ENCODE measurements around the gene HDGFL2. TPM values are rescaled to one million over a fixed set of nuclear protein-coding genes. Genes with fewer than 3 reads are reported as not detected.

HDGFL2 gene
- total and polyA plus RNA-seq, 2 of the 8 experiments (the other 6 are each of a cell fraction or from before 2014, with no cell fraction given) = 31.1 to 106 TPM

- CTCF ChIA-PET (ENCODE audit: partially characterized antibody) = interaction anchor here (0.9 to 1.3 kb wide), 2 partner anchors 9 to 11 kb away, joined by 3 read pairs; no protein-coding TSS in a partner anchor
- no peak within 1 kb of the TSS for H3K4ac ChIP-seq (replicated peaks; ENCODE audit: insufficient read length, low read depth, low read length)
- FAIRE-seq = peak; percentile 79
- TF ChIP-seq GABPA (IDR thresholded peaks at IDR 0.05; ENCODE audit: borderline replicate concordance, insufficient read depth, low read length) = peak; percentile 89
- TF ChIP-seq ATF3 (IDR thresholded peaks at IDR 0.05; ENCODE audit: insufficient read depth, low read depth, low read length) = peak; percentile 49; the same call in 1 of the 2 replicates
- no peak for TF ChIP-seq SUZ12 (IDR thresholded peaks at IDR 0.05; ENCODE audit: low read length)
- TF ChIP-seq SP4 (IDR thresholded peaks at IDR 0.05; ENCODE audit: low read length) = 0 out of 2 replicates have a peak, but pooled peaks have one; percentile 21
- peak; percentile 79 for TF ChIP-seq MAX (IDR thresholded peaks at IDR 0.05)
- peak; percentile 92 for TF ChIP-seq EGR1 (IDR thresholded peaks at IDR 0.05; ENCODE audit: borderline replicate concordance, low read depth, low read length)
- peak; percentile 65 for TF ChIP-seq CREB1 (IDR thresholded peaks at IDR 0.05)
- peak; percentile 84 for TF ChIP-seq TEAD4 (IDR thresholded peaks at IDR 0.05; ENCODE audit: low read depth, low read length)
- TF ChIP-seq HDAC2 (IDR thresholded peaks at IDR 0.05; ENCODE audit: borderline replicate concordance in 1 of 2, low read depth in 2 of 2, low read length in 2 of 2) = peak in 1 of 2 experiments; percentile 79; a peak in 1 of 4 replicates
- no peak for TF ChIP-seq BACH1 (IDR thresholded peaks at IDR 0.05; ENCODE audit: low read length)
Measured at GRCh38 chr19:4457654-4458395, 14.3 kb upstream of the HDGFL2 start, which contains the start of gene UBXN6. UBXN6 (minus strand) TSS chr19:4457794; CDS start chr19:4457697, 97 bp downstream.

More at GRCh38 chr19:4457654-4458395, 14.3 kb upstream of the HDGFL2 start, which contains the start of gene UBXN6:
- Histone ChIP-seq H4K8ac (ENCODE audit: extremely low read depth, insufficient read depth, low read length) (peak within 1 kb of the TSS; percentile 91; the same call in 1 of the 2 replicates), H3K79me2 (ENCODE audit: control insufficient read depth in 1 of 2, insufficient read depth in 2 of 2, low read length in 2 of 2) (peaks cover 0 to 5% of the 10 kb centered on the region in 2 experiments; a peak in 1 of 4 replicates), H2AK5ac (ENCODE audit: low read depth, low read length) (no peak within 1 kb of the TSS), H2BK120ac (replicated peaks; ENCODE audit: low read depth, low read length) (no peak within 1 kb of the TSS), H3K18ac (ENCODE audit: extremely low read depth, low read length) (peak within 1 kb of the TSS; percentile 87), H3K4me1 (replicated peaks in 1 of 4; ENCODE audit: control insufficient read depth in 3 of 4, insufficient read depth in 4 of 4, low read length in 3 of 4) (peaks cover 0 to 5% (median 2%) of the 10 kb centered on the region in 4 experiments; a peak in 4 of 7 replicates), H3K9me3 (ENCODE audit: insufficient read depth in 2 of 2, low read depth in 1 of 2, low read length in 1 of 2) (no peaks in the 10 kb centered on the region), H2BK5ac (ENCODE audit: low read depth, low read length) (peak within 1 kb of the TSS; percentile 44; the same call in 1 of the 2 replicates), H2BK12ac (ENCODE audit: low read depth, low read length) (no peak within 1 kb of the TSS), H2AFZ (ENCODE audit: low read length) (no peak within 1 kb of the TSS; the same call in 1 of the 2 replicates), H3K36me3 (ENCODE audit: control insufficient read depth in 2 of 4, insufficient read depth in 4 of 4, low read length in 3 of 4) (no peaks in the 10 kb centered on the region; a peak in 1 of 8 replicates), H3K23me2 (ENCODE audit: low read depth, low read length) (peaks cover 5% of the 10 kb centered on the region; the same call in 1 of the 2 replicates), H3K4me3 (ENCODE audit: extremely low read depth in 1 of 4, insufficient read depth in 2 of 4, low read depth in 3 of 4, low read length in 4 of 4) (peak within 1 kb of the TSS; percentile 63 to 75 (median 70)), H3K27me3 (replicated peaks in 1 of 4; ENCODE audit: control insufficient read depth in 3 of 4, extremely low read depth in 1 of 4, insufficient read depth in 3 of 4, low read length in 3 of 4) (no peaks in the 10 kb centered on the region), H4K20me1 (replicated peaks in 1 of 2; ENCODE audit: control insufficient read depth in 1 of 2, insufficient read depth in 2 of 2, low read length in 2 of 2) (peaks cover 9 to 13% of the 10 kb centered on the region in 2 experiments), H4K91ac (replicated peaks; ENCODE audit: insufficient read length, low read length) (no peak within 1 kb of the TSS), H2BK15ac (ENCODE audit: low read length) (no peak within 1 kb of the TSS), H3K56ac (replicated peaks; ENCODE audit: insufficient read length, low read depth, low read length) (peak within 1 kb of the TSS; percentile 88), H3K79me1 (ENCODE audit: low read depth, low read length) (no peaks in the 10 kb centered on the region; the same call in 1 of the 2 replicates), H3K23ac (ENCODE audit: insufficient read length) (no peak within 1 kb of the TSS), H3K27ac (ENCODE audit: low read depth, low read length) (peak within 1 kb of the TSS; percentile 75; the same call in 1 of the 2 replicates), H2BK20ac (ENCODE audit: low read length) (no peak within 1 kb of the TSS), H3K4me2 (ENCODE audit: insufficient read depth in 1 of 2, low read depth in 2 of 2, low read length in 2 of 2) (peak within 1 kb of the TSS; percentile 80 to 95), H4K5ac (ENCODE audit: insufficient read length, low read depth, low read length) (peak within 1 kb of the TSS; percentile 57), H3K9ac (replicated peaks in 1 of 4; ENCODE audit: extremely low read depth in 1 of 4, low read depth in 3 of 4, low read length in 3 of 4) (peak within 1 kb of the TSS; percentile 70 to 90 (median 82)), H3K14ac (ENCODE audit: insufficient read length) (no peak within 1 kb of the TSS)
- POLR2A ChIA-PET (ENCODE audit: partially characterized antibody) = interaction anchor here (0.6 to 58.1 kb wide), 8 partner anchors 10 to 209 kb away, joined by 3 to 1590 read pairs (median 4); partner anchors contain the start of genes CHAF1A, HDGFL2 and SH3GL1
- peak; percentile 94 to 96 for DNase-seq (ENCODE audit: low read depth in 1 of 2, low spot score in 2 of 2)
- WGBS, 2 experiments (ENCODE audit: extremely low coverage in 1 of 2, insufficient coverage in 1 of 2, insufficient read length in 1 of 2, insufficient replicate concordance in 2 of 2, low coverage in 1 of 2, low lambda C conversion rate in 2 of 2, missing lambda C conversion rate in 1 of 2) = 21% methylated on average over 42 of the region's 52 CpGs; no CpG with 5 or more reads in 1 of the 2 experiments
